GM18868 (cell line): ENCODE data around the gene MPZ.
A peak's percentile ranks its signal among the peaks of the same experiment; 100 is the strongest.
"Not testable (repeated sequence)": the region's sequence is repeated elsewhere in the genome, so short reads cannot be mapped to it uniquely, and the experiment has no call there.

ENCODE experiments used
- ATAC-seq: cut with Tn5 transposase; IDR thresholded peaks from one replicate; pipeline ENCODE4 v1.9.1; 2021; ENCODE audit warnings: mild to moderate bottlenecking, moderate library complexity; ENCODE audit not compliant: unreplicated experiment

MPZ gene

GRCh38 chr1:161309868-161310267 is at the start of gene MPZ:
MPZ (minus strand) TSS chr1:161309968; CDS start chr1:161309905, 63 bp downstream.
- ATAC-seq: no peak

GRCh38 chr1:161359291-161359690 is 49.5 kb upstream of the MPZ start:
- no peak for ATAC-seq

GRCh38 chr1:161357073-161357472 is 47.3 kb upstream of the MPZ start:
- ATAC-seq: no peak

- no peak for ATAC-seq
Observed at GRCh38 chr1:161351482-161351881, 41.7 kb upstream of the MPZ start.

- no peak for ATAC-seq
Observed at GRCh38 chr1:161350671-161351070, 40.9 kb upstream of the MPZ start.

GRCh38 chr1:161342821-161343220 is 33.1 kb upstream of the MPZ start:
- ATAC-seq: no peak

GRCh38 chr1:161342177-161342576 is 32.4 kb upstream of the MPZ start:
- ATAC-seq: no peak

- no peak for ATAC-seq
Observed at GRCh38 chr1:161335796-161336195, 26.0 kb upstream of the MPZ start.

GRCh38 chr1:161333166-161333565 is 23.4 kb upstream of the MPZ start:
- ATAC-seq: no peak

GRCh38 chr1:161330346-161330745 is 20.6 kb upstream of the MPZ start:
- no peak for ATAC-seq

- no peak for ATAC-seq
Observed at GRCh38 chr1:161324020-161324419, 14.3 kb upstream of the MPZ start.

- ATAC-seq: not testable (repeated sequence)
Observed at GRCh38 chr1:161315841-161316674, 6.3 kb upstream of the MPZ start.

GRCh38 chr1:161314201-161314981 is 4.6 kb upstream of the MPZ start, which contains the start of gene SDHC:
SDHC (plus strand) TSS chr1:161314381; CDS start chr1:161314406, 25 bp downstream.
- ATAC-seq: peak; percentile 99

GRCh38 chr1:161313554-161314200 is 3.9 kb upstream of the MPZ start:
- ATAC-seq: peak; percentile 24

- no peak for ATAC-seq
Observed at GRCh38 chr1:161311595-161312181, 1.9 kb upstream of the MPZ start.

GRCh38 chr1:161307892-161308638 is 1.7 kb downstream of the MPZ start:
- no peak for ATAC-seq

GRCh38 chr1:161307230-161307768 is 2.5 kb downstream of the MPZ start:
- ATAC-seq: no peak

- ATAC-seq: peak; percentile 86
Observed at GRCh38 chr1:161305867-161306519, 3.8 kb downstream of the MPZ start.
